Endometrial microvascular endothelial cells (primary cell): ENCODE data around the gene ANKMY1. TPM values are rescaled to one million over a fixed set of nuclear protein-coding genes. Genes with fewer than 3 reads are reported as not detected.

Experiments
- in situ Hi-C: cut with HindIII; loops from 2 replicates; pipeline ENCODE4 v1.10.0; 2017; ENCODE audit warnings: low sequenced_read_pairs, low pct_unique_long_range_greater_than_20kb; ENCODE audit errors: inconsistent ontology term
- total RNA-seq: library from RNA; depleted of rRNA; stranded (reverse); fragments of >200 nt; gene quantifications from one replicate; pipeline ENCODE4 v1.2.3, GENCODE V29; 2015; ENCODE audit errors: inconsistent ontology term

The ANKMY1 gene, protein sequence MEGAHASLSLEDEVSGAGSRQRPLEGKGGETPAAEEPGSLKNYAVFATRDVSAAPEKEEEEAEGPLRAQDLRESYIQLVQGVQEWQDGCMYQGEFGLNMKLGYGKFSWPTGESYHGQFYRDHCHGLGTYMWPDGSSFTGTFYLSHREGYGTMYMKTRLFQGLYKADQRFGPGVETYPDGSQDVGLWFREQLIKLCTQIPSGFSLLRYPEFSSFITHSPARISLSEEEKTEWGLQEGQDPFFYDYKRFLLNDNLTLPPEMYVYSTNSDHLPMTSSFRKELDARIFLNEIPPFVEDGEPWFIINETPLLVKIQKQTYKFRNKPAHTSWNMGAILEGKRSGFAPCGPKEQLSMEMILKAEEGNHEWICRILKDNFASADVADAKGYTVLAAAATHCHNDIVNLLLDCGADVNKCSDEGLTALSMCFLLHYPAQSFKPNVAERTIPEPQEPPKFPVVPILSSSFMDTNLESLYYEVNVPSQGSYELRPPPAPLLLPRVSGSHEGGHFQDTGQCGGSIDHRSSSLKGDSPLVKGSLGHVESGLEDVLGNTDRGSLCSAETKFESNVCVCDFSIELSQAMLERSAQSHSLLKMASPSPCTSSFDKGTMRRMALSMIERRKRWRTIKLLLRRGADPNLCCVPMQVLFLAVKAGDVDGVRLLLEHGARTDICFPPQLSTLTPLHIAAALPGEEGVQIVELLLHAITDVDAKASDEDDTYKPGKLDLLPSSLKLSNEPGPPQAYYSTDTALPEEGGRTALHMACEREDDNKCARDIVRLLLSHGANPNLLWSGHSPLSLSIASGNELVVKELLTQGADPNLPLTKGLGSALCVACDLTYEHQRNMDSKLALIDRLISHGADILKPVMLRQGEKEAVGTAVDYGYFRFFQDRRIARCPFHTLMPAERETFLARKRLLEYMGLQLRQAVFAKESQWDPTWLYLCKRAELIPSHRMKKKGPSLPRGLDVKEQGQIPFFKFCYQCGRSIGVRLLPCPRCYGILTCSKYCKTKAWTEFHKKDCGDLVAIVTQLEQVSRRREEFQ
- total RNA-seq, result 3.0 TPM

DNA sequence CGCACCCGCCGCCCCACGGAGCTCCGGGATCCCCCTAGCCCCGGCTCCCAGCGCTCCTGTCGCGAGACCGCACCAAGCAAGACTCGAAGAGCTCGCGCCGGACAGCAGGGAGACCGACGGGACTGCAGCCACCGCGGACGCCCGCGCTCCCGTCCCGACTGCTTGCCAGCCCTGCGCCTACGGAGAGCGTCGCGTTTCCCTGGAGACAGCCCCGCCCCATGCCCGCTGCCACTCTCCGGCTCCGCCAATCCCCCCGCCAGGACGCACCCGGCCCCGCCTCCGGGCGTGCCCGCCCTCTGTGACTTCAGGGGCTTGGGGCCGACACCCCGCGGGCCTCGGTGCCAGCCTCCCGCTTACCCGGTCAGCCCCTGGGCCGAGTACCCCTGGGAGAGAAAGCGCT lies at the start of gene ANKMY1:
Gene ANKMY1 (minus strand): TSS at position 181 of the 400 bp plus-strand sequence. CDS start 653 bp downstream, outside the sequence.
- in situ Hi-C loops, result no loop called here

DNA sequence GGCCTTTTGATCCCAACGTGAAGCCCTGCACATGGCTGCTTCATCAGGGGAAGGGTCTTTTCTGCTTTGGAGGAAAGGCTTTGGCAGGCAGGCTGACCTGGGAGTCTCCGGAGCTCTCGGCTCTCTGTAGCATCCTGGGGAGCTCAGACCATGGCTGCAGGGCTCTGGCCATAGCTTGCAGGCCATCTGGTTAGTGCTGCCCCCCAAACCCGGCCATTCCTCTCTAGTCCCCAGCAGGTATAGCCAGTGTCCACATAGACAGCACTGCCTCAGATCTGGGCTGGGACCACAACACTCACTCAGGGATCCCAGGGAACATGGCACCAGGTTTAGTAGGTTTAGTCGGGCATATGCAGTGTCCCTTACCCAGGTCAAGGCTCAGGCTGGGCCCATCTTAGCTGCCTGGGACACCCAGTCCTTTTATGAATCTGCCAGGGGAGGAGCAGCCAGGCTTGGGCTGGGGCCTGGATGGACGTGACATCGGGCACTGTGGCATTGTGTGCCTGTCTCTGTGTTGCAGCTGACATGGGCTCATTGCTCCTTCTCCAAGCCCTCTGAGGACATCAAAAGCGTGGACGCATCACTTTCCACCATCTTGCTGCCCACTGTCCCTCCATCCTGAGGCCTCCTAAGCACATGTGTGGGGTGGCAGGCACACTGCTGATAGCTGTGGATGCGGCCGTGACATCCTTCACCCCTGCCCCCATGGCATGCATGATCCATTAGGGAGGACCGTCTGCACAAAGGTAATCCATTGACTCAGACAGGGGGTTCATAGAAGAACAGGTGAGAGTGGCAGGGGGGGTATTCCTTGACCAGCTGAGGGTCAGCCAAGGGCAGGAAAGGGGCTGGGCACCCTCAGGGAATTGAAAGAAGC lies 48.3 kb upstream of the ANKMY1 start:
- in situ Hi-C loops, result no loop called here

DNA sequence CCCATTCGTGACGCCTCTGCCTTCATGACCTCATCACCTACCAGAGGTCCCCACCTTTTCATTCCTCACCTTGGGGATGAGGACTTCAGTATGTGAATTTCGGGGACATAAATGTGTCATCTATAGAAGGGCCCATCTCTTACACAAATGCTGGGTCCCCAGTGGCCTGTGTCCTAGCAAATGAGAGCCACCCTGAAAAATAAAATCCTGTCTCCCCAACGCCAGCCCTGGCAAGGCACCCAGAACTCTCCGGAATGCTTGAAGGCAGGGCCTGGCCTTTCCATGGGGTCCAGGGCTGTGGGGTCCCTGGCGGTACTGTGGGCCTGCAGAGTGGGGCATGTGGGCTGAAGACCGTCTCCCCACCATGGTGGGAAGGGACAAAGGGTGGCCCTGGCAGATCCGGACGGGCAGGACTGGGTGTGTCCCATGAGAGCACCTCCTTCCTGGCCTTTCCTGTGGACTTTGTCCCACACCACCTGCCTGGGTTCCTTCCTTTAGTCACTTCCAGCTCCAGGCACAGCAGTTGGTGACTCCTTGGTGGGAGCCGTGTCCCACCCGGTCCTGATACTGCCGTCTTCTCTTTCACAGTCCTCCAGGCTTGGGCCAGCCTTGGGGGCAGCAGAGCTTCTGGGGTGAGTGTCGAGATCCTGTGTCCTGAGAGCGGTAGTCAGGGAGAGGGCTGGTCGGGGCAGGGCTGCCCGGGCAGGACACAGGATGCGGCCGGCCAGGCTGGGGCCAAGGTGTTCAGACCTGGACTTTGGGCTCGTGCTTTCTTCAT lies 47.3 kb upstream of the ANKMY1 start:
- in situ Hi-C loops, result no loop called here

DNA sequence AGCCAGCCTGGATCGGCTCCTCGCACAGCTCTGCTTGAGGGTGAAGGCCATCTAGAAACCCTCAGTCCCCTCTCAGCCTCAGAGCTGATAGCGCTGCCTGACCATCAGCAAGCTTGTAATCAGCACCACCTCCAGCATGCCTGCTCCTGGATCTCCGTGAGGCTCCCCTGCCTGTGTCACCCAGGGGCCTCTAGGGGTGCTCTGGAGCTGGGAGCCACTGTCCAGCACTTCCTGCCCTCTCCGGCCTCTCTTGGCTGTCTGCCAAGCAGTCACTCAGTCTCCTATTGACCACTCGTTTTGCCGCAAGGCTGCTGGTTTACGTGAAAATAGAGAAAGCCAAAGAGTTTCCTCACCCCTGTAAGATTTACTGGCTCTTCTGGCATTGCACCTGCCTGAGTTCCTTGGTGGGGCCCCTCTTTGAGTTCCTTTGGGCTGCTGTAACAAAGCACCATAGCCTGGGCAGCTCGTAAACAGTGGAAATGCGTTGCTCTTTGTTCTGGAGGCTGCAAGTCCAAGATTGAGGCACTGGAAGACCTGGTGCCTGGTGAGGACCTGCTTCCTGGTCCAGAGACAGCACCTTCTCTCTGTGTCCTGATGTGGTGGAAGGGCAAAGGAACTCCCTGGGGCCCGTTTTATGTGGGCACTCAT lies 46.6 kb upstream of the ANKMY1 start:
- in situ Hi-C loops, result no loop called here

DNA sequence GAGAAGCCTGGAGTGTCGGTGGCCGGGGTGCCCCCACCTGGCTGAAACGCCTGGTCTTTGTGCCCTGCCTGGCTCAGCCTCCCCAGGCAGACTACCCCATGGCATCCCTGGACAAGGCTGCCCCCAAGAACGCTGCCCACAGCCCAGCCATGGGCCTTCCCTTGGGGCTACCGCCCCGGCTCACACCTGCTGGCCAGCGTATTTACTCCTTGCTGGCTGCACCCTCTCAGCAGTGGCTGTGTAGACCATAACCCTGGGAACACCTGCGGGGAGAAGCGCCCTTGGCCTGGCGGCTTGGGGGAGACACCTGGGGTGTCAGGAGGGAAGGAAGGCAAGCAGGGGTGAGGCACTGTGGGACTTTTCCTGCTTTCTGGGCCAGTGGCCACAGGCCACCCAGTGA lies 46.1 kb upstream of the ANKMY1 start:
- in situ Hi-C loops, result no loop called here

DNA sequence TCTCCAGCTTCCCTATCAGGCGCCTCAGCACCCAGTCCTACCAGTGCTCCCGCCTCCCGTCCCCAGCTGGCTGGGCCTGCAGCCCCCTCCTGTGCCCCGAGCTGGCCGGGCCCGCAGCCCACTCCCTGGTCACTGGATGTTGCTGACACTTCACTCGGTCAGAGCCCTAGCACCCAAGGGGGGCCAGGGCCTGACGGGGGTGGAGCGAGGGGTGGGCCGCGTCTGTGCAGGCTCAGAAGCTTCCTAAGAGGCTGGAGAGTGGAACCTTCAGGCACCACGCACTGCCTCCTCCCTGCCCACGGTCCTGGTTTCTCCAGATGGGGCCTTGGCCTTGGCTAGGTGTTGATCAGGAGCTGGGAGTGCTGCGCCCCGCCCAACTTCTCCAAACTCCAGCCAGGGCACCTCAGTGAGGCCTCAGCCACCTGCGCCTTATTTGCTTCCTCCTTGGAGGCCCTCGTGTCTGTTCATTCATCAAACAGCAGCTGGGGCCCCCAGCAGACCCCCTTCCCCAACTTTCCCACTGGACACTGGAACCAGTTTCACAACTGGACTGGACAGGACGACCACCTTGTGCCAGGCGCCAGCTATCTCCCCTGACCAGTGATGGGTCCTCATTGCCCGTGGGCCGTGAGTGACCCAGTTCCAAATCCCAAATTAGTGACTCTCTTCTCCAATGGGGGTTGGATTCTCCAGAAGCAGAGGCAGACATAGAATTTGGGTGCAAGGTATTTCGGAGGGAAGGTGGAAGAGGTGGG lies 45.5 kb upstream of the ANKMY1 start:
- in situ Hi-C loops, result no loop called here

DNA sequence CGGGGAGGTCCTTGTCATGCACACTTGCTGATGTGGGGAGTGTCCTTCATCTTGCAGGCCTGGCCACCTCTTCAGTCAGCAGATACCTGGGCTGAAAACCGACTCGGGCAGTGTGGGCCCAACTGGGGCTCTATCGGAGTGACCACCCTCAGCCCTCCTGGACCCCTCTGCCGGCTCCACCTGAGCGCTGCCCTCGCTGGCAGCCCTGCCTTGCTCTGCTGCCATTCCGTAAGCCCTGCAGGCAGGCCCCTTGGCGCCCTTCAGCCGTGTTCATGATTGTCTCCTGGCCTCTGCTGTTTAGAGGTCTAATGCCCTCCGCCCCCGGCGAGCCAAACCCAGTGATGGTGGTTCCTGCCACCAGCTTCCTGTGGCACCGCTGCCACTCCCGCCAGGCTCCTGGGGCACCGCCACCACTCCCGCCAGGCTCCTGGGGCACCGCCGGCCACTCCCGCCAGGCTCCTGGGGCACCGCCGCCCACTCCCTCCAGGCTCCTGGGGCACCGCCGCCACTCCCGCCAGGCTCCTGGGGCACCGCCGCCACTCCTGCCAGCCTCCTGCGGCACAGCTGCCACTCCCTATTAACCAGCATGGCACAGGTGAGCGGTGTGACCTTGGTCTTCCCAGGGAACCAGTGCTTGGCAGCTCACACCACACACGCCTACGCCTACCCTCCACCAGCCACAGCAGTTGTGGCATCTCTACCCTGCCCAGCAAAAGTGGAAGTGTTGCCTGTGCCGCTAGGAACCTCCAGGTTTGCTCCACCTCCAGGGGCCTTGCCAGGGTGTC lies 44.7 kb upstream of the ANKMY1 start:
- in situ Hi-C loops, result no loop called here

DNA sequence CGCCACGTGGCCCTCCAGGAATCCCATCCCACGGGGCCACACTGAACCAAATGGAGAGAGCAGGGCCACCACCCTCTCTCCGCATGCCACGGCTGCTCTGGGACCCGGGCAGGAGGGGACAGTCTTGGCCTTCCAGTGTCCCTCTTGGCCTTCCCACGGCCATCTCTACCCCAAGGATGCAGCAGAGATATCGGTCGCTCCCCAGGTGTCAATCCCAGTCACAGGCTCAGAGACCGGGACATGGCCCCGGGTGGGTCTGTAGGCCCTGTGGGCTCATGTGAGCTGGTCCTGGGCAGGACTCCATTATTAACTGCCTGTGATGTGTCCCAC lies 44.0 kb upstream of the ANKMY1 start:
- in situ Hi-C loops, result no loop called here

DNA sequence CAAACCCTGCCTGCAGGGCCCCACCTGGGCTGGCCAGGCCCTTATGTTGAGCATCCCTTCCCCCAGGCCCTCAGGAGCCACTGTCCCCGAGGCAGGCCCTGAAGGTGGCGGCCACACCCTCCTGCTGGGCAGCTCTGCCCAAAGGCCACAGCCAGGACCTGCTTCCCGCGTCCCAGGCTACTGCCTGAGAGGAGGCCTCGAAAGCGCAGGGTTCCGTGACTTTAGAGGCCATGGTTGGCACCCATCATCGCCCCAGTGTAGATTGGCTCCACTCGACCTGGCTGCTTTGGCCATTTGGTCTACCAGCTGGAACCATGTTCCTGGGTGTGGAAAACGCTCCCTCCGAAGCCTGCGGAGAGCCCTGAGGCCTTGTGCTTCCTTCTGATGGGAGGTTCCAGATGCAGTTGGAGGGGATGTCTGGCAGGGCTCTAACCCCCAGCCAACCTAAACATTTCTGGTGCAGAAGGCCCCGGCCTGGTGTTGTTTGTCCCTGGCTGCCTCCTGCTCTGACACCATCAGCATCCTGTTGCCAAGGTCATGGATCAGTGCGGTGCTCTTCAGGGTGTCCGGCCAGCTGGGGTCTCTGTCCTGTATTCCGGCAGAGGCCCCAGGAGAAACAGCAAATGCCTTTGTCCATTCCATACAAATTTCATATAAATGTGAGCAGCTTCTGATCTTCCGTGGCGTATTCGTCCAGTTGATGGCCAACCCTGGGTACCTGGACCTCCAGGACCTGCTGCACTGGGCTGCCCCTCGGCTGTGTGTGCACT lies 43.5 kb upstream of the ANKMY1 start:
- in situ Hi-C loops, result no loop called here

DNA sequence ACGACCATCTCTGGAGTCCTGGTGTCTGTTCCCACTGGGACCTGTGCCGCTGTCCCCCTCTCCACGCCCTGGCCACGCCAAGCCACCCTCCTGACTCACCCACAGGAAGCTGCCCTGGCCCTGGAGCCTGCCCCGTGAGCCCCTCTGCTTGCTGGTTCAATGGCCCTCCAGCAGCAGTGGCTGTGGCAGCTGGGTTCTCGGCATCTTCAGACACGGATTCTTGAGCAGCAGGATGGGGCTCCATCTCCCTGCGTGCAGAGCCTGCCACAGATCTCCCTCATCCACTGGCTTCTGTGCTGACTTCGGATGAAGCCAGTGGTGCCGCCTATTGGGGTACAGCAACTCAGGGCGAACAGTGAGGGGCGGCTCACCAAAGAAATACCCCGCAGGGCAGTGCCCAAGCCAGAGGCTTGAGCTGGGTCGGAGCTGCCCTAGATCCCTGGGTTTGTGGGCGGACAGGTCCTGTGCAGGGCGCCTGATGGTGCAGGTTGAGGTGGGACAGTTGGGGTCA lies 42.7 kb upstream of the ANKMY1 start:
- in situ Hi-C loops, result no loop called here

DNA sequence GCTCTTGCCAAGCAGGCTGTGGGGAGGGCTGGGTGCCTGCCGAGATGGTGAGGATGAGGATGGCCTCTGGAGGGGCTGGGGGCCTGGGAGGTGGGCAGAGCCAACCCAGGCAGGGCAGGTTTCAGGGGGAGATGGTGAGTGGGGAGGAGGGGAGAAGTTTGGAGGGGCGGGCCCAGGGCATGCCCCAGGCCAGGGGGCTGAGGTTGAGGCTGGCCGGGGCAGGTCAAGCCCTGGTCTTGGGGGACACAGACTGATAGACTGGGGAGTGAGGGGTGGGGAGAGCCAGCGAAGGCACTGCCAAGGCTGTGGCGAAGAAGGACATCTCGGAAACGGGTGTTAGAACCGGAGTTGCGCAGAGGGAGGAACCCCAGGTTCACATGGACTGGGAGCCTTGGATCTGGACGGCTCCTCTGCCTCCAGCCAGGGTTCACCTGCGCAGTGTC lies 41.4 kb upstream of the ANKMY1 start:
- in situ Hi-C loops, result no loop called here

DNA sequence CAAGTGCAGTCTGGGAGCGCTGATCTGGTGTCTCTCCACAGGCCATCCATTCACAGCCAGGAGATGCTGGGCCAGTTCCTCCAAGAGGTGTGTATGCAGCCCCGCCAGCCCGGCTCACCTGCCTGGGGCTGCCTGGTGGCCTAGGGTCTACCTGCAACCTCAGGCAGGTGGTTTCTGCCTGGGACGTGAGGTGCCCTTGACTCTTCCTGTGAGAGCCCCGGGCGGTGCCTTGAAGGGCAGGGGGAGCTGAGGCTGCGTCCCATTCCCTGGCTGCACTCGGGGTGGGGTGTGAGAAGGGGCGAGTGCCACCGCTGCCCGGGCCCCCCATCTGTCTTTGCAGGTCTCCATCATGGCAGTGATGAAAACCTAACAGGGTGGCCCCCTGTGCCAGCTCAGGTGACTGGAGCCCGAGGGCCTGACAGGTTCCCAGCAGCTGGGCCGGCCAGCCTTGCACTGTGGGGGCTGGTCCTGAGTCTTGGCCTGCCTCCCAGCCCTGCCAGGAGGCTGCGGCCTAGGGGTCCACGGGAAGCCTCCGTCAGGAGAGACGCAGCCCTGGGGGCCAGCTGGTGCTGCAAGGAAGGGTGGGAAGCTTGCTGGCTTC lies 40.6 kb upstream of the ANKMY1 start:
- in situ Hi-C loops, result no loop called here

DNA sequence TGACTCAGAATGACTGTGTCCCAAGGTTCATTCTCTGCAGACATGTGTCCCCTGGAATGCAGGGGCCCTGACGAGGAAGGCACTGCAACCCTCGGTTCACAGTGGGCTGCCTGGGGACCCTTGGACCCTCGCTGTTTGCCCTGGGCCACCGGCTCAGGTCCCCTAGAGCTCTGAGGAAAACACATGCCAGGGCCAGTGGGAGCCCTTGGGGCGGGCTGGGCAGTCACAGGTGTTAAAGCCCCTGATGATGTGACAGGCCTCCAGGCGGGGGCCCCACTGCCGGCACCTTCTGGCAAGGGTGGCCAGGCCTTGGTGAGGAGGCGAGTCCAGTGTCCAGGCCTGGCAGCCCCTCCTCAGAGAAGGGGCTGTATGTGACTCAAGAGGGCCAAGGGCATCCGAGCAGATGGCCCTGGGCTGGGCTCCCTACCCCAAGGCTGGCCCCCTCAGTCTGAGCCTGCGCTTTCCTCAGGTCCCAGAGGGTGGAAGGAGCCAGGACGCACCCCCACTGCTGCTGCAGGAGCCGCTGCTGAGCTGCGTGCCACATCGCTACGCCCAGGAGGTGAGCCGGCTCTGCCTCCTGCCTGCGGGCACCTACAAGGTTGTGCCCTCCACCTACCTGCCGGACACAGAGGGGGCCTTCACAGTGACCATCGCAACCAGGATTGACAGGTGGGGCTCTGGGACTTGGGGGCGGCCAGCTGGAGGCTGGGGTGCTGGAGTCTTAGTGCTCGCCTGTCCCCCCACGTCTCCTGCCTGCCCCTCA lies 39.8 kb upstream of the ANKMY1 start:
- in situ Hi-C loops, result no loop called here

DNA sequence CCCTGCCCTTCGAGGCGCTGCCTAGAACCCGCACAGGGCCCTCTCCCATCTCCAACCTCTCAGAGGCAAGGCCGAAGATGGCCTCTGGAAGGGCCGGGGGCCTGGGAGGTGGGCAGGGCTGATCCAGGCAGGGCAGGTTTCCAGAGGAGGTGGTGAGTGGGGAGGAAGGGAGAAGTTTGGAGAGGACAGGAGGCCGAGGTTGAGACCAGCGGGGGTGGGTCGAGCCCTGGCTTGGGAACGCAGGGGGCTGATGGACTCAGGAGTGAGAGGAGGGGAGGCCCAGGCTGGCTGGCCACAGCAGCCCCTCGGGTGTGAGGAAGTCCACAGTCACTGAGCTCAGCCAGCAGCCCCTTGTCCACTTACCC lies 39.2 kb upstream of the ANKMY1 start:
- in situ Hi-C loops, result no loop called here
